WTC11 (cell line): ENCODE data around the gene SLC2A10. TPM values are rescaled to one million over a fixed set of nuclear protein-coding genes. Genes with fewer than 3 reads are reported as not detected.

ENCODE experiments used
- MXD4 ChIP-seq: fragments of 250-450 bp; sonication (Bioruptor Pico); IDR thresholded peaks from 2 replicates; pipeline ENCODE4 v1.8.0; 2021; ENCODE audit warnings: mild to moderate bottlenecking, moderate library complexity, borderline replicate concordance
- OVOL2 ChIP-seq: fragments of 250-450 bp; sonication (Bioruptor Pico); IDR thresholded peaks from 2 replicates; pipeline ENCODE4 v1.9.0; 2021; ENCODE audit warnings: mild to moderate bottlenecking, borderline replicate concordance
- total RNA-seq: library from RNA; stranded (reverse); gene quantifications from 3 replicates; pipeline ENCODE4 v1.2.3, GENCODE V29; 2021
- TF ChIP-seq, protein P1 (sequence below): fragments of 200-600 bp; IDR thresholded peaks from 2 replicates; pipeline ENCODE4 v1.8.0; 2022; ENCODE audit warnings: antibody characterized with exemption

The SLC2A10 gene
- total RNA-seq, 1 experiment from 2014 or later: 8.0 TPM

DNA sequence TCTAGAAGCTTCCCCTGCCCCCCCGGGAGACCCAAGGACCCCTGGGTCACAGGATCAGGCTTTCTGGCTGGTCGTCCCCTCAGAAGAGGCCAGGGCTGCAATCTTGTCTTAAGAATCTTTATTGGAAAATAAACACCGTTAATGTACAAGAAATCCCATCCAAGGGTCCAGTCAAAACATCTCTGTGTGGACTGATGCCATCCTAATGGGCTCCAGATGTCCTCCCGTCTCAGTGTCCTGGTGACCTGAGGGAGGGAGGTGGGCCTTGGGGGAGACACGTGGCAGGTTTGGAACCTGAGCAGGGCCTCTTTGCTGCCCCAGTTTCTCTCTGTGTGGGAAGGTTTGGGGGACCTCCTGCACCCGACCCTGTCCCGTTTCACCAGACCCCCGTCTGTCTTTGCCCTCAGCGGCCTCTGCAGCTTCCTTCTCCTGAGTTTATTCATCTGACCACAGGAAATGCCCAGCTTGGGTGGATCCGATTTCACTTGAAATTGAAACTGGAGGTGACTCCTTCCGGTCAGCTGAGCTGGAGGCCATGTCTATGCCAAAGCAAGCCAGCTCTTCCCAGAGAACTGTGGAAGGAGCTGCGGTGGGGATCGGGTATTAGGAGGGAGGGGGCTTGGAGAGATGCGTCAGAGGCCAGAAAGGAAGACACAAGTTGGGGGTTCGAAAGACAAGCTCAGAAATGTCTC is 75.1 kb downstream of the SLC2A10 start (continued):
- TF ChIP-seq, protein P1, sequence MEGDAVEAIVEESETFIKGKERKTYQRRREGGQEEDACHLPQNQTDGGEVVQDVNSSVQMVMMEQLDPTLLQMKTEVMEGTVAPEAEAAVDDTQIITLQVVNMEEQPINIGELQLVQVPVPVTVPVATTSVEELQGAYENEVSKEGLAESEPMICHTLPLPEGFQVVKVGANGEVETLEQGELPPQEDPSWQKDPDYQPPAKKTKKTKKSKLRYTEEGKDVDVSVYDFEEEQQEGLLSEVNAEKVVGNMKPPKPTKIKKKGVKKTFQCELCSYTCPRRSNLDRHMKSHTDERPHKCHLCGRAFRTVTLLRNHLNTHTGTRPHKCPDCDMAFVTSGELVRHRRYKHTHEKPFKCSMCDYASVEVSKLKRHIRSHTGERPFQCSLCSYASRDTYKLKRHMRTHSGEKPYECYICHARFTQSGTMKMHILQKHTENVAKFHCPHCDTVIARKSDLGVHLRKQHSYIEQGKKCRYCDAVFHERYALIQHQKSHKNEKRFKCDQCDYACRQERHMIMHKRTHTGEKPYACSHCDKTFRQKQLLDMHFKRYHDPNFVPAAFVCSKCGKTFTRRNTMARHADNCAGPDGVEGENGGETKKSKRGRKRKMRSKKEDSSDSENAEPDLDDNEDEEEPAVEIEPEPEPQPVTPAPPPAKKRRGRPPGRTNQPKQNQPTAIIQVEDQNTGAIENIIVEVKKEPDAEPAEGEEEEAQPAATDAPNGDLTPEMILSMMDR: no peak
- no peak for TF ChIP-seq MXD4 (CRISPR knock-in tag)
- TF ChIP-seq OVOL2: no peak

Other genes starting within 250 kb of the SLC2A10 start
- gene ZNF334, start 196.1 kb upstream of the SLC2A10 start, total RNA-seq: 18.7 to 20.1 TPM (median 19.2 TPM) in 3 replicates
- 0.09 to 0.16 TPM in 2 of 3 replicates, not detected in the other for gene OCSTAMP, start 159.0 kb upstream of the SLC2A10 start, total RNA-seq
- gene SLC13A3, start 58.2 kb upstream of the SLC2A10 start, total RNA-seq: 10.6 to 13.5 TPM (median 11.9 TPM) in 3 replicates
- 11.9 to 13.4 TPM (median 12.4 TPM) in 3 replicates for gene TP53RK, start 20.2 kb upstream of the SLC2A10 start, total RNA-seq
- gene EYA2, start 185.2 kb downstream of the SLC2A10 start, total RNA-seq: 0.64 to 1.5 TPM (median 0.76 TPM) in 3 replicates